Central memory CD8-positive, alpha-beta T cell (primary cell): ENCODE measurements around the gene WWP2.

Source experiments
- ATAC-seq: fragments of 150-1000 bp; cut with Tn5 transposase; replicated peaks from 2 replicates; pipeline ENCODE4 v1.10.0; 2022; ENCODE audit warnings: mild to moderate bottlenecking, moderate FRiP score, moderate number of reproducible peaks; ENCODE audit not compliant: poor library complexity, severe bottlenecking; ENCODE audit errors: extremely low read depth
- DNase-seq, 2 donors: peaks; one replicate each; pipeline ENCODE4 v3.0.0; 2021; ENCODE audit warnings: low spot score in 2 of 2
- H3K27ac Mint-ChIP-seq: one replicate; pipeline ENCODE4 v1.8.0; 2022; ENCODE audit warnings: low read depth, mild to moderate bottlenecking, moderate library complexity, mixed read lengths
- H3K27me3 Mint-ChIP-seq: one replicate; pipeline ENCODE4 v1.8.0; 2022; ENCODE audit warnings: mixed read lengths
- H3K36me3 Mint-ChIP-seq: one replicate; pipeline ENCODE4 v1.8.0; 2022; ENCODE audit warnings: mild to moderate bottlenecking, moderate library complexity, mixed read lengths; ENCODE audit not compliant: insufficient read depth
- H3K4me1 Mint-ChIP-seq: one replicate; pipeline ENCODE4 v1.8.0; 2022; ENCODE audit warnings: mixed read lengths
- H3K4me3 Mint-ChIP-seq: one replicate; pipeline ENCODE4 v1.8.0; 2022; ENCODE audit warnings: mild to moderate bottlenecking, moderate library complexity, mixed read lengths
- H3K9me3 Mint-ChIP-seq: one replicate; pipeline ENCODE4 v1.8.0; 2022; ENCODE audit warnings: mixed read lengths

The WWP2 gene

GRCh38 chr16:69761983-69762813 lies at the start of gene WWP2:
WWP2 (plus strand) TSS chr16:69762332; CDS start chr16:69787011, 24,679 bp downstream.
- H3K36me3 Mint-ChIP-seq = peaks cover 10% of the 10 kb centered on the region
- H3K27ac Mint-ChIP-seq = peak within 1 kb of the TSS; percentile 97
- ATAC-seq (peak; percentile 81), DNase-seq (peak; percentile 55 to 60)
- H3K27me3 Mint-ChIP-seq = no peaks in the 10 kb centered on the region
- H3K9me3 Mint-ChIP-seq = no peaks in the 10 kb centered on the region
- peak within 1 kb of the TSS; percentile 93 for H3K4me3 Mint-ChIP-seq
- H3K4me1 Mint-ChIP-seq = peaks cover 41% of the 10 kb centered on the region

- ATAC-seq = no peak
- no peak for DNase-seq
- no peak overlapping the region for H3K4me3 Mint-ChIP-seq
- no peaks in the 10 kb centered on the region for H3K4me1 Mint-ChIP-seq
- no peak overlapping the region for H3K27ac Mint-ChIP-seq
- no peaks in the 10 kb centered on the region for H3K9me3 Mint-ChIP-seq
- H3K27me3 Mint-ChIP-seq = no peaks in the 10 kb centered on the region
- H3K36me3 Mint-ChIP-seq = peaks cover 3% of the 10 kb centered on the region
Measured at GRCh38 chr16:69712914-69713581, 49.1 kb upstream of the WWP2 start.

- ATAC-seq = no peak
- no peaks in the 10 kb centered on the region for H3K4me1 Mint-ChIP-seq
- H3K36me3 Mint-ChIP-seq = peaks cover 4% of the 10 kb centered on the region
- H3K27me3 Mint-ChIP-seq = no peaks in the 10 kb centered on the region
- no peak overlapping the region for H3K27ac Mint-ChIP-seq
- DNase-seq = no peak
- H3K9me3 Mint-ChIP-seq = no peaks in the 10 kb centered on the region
- no peak overlapping the region for H3K4me3 Mint-ChIP-seq
Measured at GRCh38 chr16:69717066-69717465, 45.1 kb upstream of the WWP2 start.

- Mint-ChIP-seq H3K4me1 (no peaks in the 10 kb centered on the region), H3K27ac (no peak overlapping the region), H3K4me3 (no peak overlapping the region), H3K27me3 (no peaks in the 10 kb centered on the region), H3K9me3 (no peaks in the 10 kb centered on the region), H3K36me3 (peaks cover 4% of the 10 kb centered on the region)
- DNase-seq (no peak), ATAC-seq (no peak)
Measured at GRCh38 chr16:69718111-69718764, 43.9 kb upstream of the WWP2 start.

GRCh38 chr16:69720822-69721430 lies 41.2 kb upstream of the WWP2 start:
- Mint-ChIP-seq H3K27me3 (no peaks in the 10 kb centered on the region), H3K4me1 (peaks cover 4% of the 10 kb centered on the region), H3K9me3 (no peaks in the 10 kb centered on the region), H3K27ac (no peak overlapping the region), H3K4me3 (no peak overlapping the region), H3K36me3 (peaks cover 5% of the 10 kb centered on the region)
- DNase-seq (no peak), ATAC-seq (no peak)

GRCh38 chr16:69721441-69721957 lies 40.6 kb upstream of the WWP2 start:
- no peak for ATAC-seq
- peaks cover 10% of the 10 kb centered on the region for H3K36me3 Mint-ChIP-seq
- no peaks in the 10 kb centered on the region for H3K9me3 Mint-ChIP-seq
- H3K27me3 Mint-ChIP-seq = no peaks in the 10 kb centered on the region
- H3K4me3 Mint-ChIP-seq = no peak overlapping the region
- no peak for DNase-seq
- peaks cover 9% of the 10 kb centered on the region for H3K4me1 Mint-ChIP-seq
- H3K27ac Mint-ChIP-seq = no peak overlapping the region

- peaks cover 20% of the 10 kb centered on the region for H3K4me1 Mint-ChIP-seq
Measured at GRCh38 chr16:69724414-69724873, 37.7 kb upstream of the WWP2 start.

GRCh38 chr16:69724981-69725479 lies 37.1 kb upstream of the WWP2 start:
- no peak overlapping the region for H3K4me3 Mint-ChIP-seq
- no peak overlapping the region for H3K27ac Mint-ChIP-seq

More at GRCh38 chr16:69724414-69724873, 37.7 kb upstream of the WWP2 start:
- DNase-seq (no peak), ATAC-seq (no peak)
- Mint-ChIP-seq H3K27me3 (no peaks in the 10 kb centered on the region), H3K27ac (no peak overlapping the region), H3K36me3 (peaks cover 8% of the 10 kb centered on the region), H3K9me3 (no peaks in the 10 kb centered on the region), H3K4me3 (no peak overlapping the region)

GRCh38 chr16:69725480-69726312 lies 36.4 kb upstream of the WWP2 start:
- no peak for ATAC-seq
- H3K36me3 Mint-ChIP-seq = peaks cover 7% of the 10 kb centered on the region
- no peaks in the 10 kb centered on the region for H3K9me3 Mint-ChIP-seq
- peaks cover 20% of the 10 kb centered on the region for H3K4me1 Mint-ChIP-seq
- H3K4me3 Mint-ChIP-seq = peak overlapping the region; percentile 94
- H3K27me3 Mint-ChIP-seq = no peaks in the 10 kb centered on the region
- peak overlapping the region; percentile 92 for H3K27ac Mint-ChIP-seq
- no peak for DNase-seq

More at GRCh38 chr16:69724981-69725479, 37.1 kb upstream of the WWP2 start:
- Mint-ChIP-seq H3K27me3 (no peaks in the 10 kb centered on the region), H3K9me3 (no peaks in the 10 kb centered on the region), H3K36me3 (peaks cover 8% of the 10 kb centered on the region), H3K4me1 (peaks cover 20% of the 10 kb centered on the region)
- no peak for ATAC-seq
- no peak for DNase-seq

GRCh38 chr16:69726313-69727060 lies 35.6 kb upstream of the WWP2 start, which contains the start of gene NQO1:
NQO1 (minus strand) TSS chr16:69726560; CDS start chr16:69726439, 121 bp downstream.
- Mint-ChIP-seq H3K27me3 (no peaks in the 10 kb centered on the region), H3K4me3 (peak within 1 kb of the TSS; percentile 94), H3K4me1 (peaks cover 20% of the 10 kb centered on the region), H3K27ac (peak within 1 kb of the TSS; percentile 92), H3K9me3 (no peaks in the 10 kb centered on the region), H3K36me3 (peaks cover 7% of the 10 kb centered on the region)
- DNase-seq = peak; percentile 70
- ATAC-seq = peak; percentile 98

GRCh38 chr16:69727916-69728270 lies 34.2 kb upstream of the WWP2 start:
- H3K36me3 Mint-ChIP-seq = peaks cover 8% of the 10 kb centered on the region
- H3K4me1 Mint-ChIP-seq = peaks cover 20% of the 10 kb centered on the region
- H3K27me3 Mint-ChIP-seq = no peaks in the 10 kb centered on the region
- DNase-seq (no peak), ATAC-seq (no peak)
- no peak overlapping the region for H3K4me3 Mint-ChIP-seq
- no peak overlapping the region for H3K27ac Mint-ChIP-seq
- H3K9me3 Mint-ChIP-seq = no peaks in the 10 kb centered on the region
